Neural crest cell (in vitro differentiated cells): ENCODE data around the gene SHBG. TPM values are rescaled to one million over a fixed set of nuclear protein-coding genes. Genes with fewer than 3 reads are reported as not detected.
"Not testable (repeated sequence)": the region's sequence is repeated elsewhere in the genome, so short reads cannot be mapped to it uniquely, and the experiment has no call there.

Experiments
- DNase-seq: peaks from one replicate; pipeline ENCODE4 v3.0.0; 2021; ENCODE audit warnings: low read depth, mixed read lengths, low spot score
- H3K27ac Mint-ChIP-seq: one replicate; pipeline ENCODE4 v1.8.0; 2021; ENCODE audit warnings: mild to moderate bottlenecking, mixed read lengths; ENCODE audit not compliant: unreplicated experiment
- H3K27me3 Mint-ChIP-seq: 2 replicates; pipeline ENCODE4 v1.8.0; 2021; ENCODE audit warnings: low read depth, mild to moderate bottlenecking, mixed read lengths
- H3K36me3 Mint-ChIP-seq: 2 replicates; pipeline ENCODE4 v1.8.0; 2021; ENCODE audit warnings: low read depth, mild to moderate bottlenecking, mixed read lengths
- H3K4me1 Mint-ChIP-seq: 2 replicates; pipeline ENCODE4 v1.8.0; 2021; ENCODE audit warnings: mixed read lengths
- H3K4me3 Mint-ChIP-seq: one replicate; pipeline ENCODE4 v1.8.0; 2021; ENCODE audit warnings: mild to moderate bottlenecking, mixed read lengths
- H3K9me3 Mint-ChIP-seq: 2 replicates; pipeline ENCODE4 v1.8.0; 2021; ENCODE audit warnings: mixed read lengths
- total RNA-seq: library from RNA; stranded (reverse); gene quantifications from 2 replicates; pipeline ENCODE4 v1.2.1, GENCODE V29; 2021
- TF ChIP-seq, protein P1 (sequence below): fragments of 200-600 bp; sonication (generic); conservative IDR thresholded peaks from 2 replicates; pipeline ENCODE4 v1.5.0; 2021; ENCODE audit warnings: antibody characterized with exemption, mild to moderate bottlenecking

Gene SHBG
- total RNA-seq, 1 donor from 2014 or later: 2.5 TPM

DNA sequence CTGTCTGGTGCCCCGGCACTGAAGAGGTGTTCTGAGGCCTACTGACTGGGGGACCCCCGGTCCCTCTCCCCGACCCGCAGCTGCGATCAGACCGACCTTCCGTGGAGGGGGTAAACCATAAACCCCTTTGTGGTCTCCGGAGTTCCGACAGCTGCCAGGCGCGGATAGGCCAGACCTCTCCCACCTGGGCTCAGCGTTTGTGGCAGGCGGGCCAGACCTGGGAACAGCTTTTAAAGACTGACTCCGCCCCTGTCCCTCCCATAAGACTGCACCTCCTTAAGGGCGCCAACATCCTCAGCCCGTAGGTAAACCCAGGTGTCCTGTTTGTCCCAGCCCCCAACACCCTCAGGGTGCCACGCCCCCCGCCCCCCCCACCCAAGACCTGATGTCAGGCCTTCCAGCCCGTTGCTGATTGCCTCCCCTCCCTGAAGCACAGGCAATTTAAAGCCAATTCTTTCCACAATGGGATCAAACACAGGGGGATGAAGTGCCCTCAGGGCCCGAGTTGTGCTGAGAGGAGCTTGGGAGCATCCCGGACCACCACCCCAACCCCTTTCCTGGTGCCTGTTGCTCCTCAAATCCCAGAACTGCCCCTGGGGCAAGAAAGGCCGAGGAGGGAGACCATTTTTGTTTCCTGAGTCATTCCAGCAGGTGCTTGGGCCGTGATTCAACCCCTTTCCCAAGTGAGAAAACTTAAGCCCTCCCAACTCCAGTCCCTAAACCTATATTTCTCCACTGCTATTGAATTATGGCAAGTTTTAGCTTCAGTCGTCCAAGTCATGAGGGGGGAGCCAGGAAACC is 39.8 kb upstream of the SHBG start, which contains the start of gene SOX15:
TSS of gene SOX15 (minus strand) at position 204 of the 801 bp plus-strand sequence. CDS start 418 bp downstream, outside the sequence.
- Mint-ChIP-seq H3K27me3 (peaks cover 6% of the 10 kb centered on the region), H3K4me1 (peaks cover 6% of the 10 kb centered on the region), H3K4me3 (peak within 1 kb of the TSS; percentile 75), H3K9me3 (no peaks in the 10 kb centered on the region), H3K27ac (peak within 1 kb of the TSS; percentile 59), H3K36me3 (peaks cover 20% of the 10 kb centered on the region)
- TF ChIP-seq, protein P1, sequence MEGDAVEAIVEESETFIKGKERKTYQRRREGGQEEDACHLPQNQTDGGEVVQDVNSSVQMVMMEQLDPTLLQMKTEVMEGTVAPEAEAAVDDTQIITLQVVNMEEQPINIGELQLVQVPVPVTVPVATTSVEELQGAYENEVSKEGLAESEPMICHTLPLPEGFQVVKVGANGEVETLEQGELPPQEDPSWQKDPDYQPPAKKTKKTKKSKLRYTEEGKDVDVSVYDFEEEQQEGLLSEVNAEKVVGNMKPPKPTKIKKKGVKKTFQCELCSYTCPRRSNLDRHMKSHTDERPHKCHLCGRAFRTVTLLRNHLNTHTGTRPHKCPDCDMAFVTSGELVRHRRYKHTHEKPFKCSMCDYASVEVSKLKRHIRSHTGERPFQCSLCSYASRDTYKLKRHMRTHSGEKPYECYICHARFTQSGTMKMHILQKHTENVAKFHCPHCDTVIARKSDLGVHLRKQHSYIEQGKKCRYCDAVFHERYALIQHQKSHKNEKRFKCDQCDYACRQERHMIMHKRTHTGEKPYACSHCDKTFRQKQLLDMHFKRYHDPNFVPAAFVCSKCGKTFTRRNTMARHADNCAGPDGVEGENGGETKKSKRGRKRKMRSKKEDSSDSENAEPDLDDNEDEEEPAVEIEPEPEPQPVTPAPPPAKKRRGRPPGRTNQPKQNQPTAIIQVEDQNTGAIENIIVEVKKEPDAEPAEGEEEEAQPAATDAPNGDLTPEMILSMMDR: no peak
- DNase-seq: no peak

- Mint-ChIP-seq H3K4me3 (peak overlapping the region; percentile 68), H3K27me3 (peaks cover 6% of the 10 kb centered on the region), H3K27ac (peak overlapping the region; percentile 59), H3K4me1 (peaks cover 5% of the 10 kb centered on the region), H3K9me3 (no peaks in the 10 kb centered on the region), H3K36me3 (peaks cover 22% of the 10 kb centered on the region)
- TF ChIP-seq, protein P1: no peak
- no peak for DNase-seq
These were observed 39.2 kb upstream of the SHBG start for GRCh38 chr17:7590743-7591142.

DNA sequence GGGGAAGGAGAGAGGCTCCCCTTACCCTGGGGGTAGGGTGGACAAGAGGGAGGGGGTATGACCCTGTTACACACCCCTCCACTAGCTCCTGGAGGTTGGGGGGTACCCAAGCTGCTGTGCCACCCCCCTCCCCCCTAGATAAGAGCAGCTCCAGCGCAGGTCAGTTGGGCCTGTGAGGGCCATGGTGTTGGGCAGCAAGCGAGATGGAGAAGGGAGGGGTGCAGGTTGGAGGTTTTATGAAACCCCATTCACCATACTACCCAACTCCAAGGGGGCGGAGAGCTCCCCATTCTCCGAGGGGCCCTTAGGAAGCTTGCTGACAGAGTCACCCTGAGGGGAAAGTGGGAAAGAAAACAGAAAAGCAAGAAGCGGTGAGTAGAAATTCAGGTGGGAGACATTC is 38.3 kb upstream of the SHBG start:
- Mint-ChIP-seq H3K27me3 (peaks cover 6% of the 10 kb centered on the region), H3K9me3 (no peaks in the 10 kb centered on the region), H3K4me1 (peaks cover 5% of the 10 kb centered on the region), H3K36me3 (peaks cover 25% of the 10 kb centered on the region), H3K4me3 (peak overlapping the region; percentile 41), H3K27ac (peak overlapping the region; percentile 87)
- TF ChIP-seq, protein P1: no peak
- DNase-seq: no peak

DNA sequence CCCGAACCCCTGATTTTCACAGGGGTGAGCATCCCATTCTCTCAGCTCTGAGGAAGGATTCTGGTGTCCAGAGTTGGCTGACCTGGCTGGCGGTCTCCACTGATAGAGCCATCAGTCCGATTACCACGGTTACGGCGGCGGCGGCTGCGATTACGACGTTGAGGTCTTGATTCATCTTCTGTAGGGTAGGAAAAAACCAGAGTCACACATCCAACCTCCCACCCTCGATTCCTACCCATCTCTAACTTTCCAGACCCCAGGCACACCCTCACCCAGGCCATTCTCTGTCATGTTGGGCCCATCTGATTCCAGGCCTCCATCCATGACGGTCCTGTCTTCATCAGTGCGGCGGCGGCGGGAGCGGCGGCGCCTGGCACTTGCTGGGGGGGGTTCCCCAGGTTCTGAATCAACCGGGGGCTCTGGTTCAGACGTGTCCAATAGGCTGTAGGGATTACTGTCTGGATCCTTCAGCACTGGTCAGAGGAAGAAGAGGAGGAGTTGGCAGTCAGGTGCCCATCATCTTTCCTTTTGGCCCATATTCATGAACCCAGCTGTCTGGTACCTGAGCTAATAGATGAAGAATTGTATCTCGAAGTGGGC is 37.4 kb upstream of the SHBG start:
- H3K4me3 Mint-ChIP-seq: peak overlapping the region; percentile 41
- H3K4me1 Mint-ChIP-seq: peaks cover 5% of the 10 kb centered on the region
- H3K27ac Mint-ChIP-seq: no peak overlapping the region
- DNase-seq: no peak
- peaks cover 25% of the 10 kb centered on the region for H3K36me3 Mint-ChIP-seq
- H3K27me3 Mint-ChIP-seq: peaks cover 6% of the 10 kb centered on the region
- TF ChIP-seq, protein P1: no peak
- H3K9me3 Mint-ChIP-seq: no peaks in the 10 kb centered on the region

DNA sequence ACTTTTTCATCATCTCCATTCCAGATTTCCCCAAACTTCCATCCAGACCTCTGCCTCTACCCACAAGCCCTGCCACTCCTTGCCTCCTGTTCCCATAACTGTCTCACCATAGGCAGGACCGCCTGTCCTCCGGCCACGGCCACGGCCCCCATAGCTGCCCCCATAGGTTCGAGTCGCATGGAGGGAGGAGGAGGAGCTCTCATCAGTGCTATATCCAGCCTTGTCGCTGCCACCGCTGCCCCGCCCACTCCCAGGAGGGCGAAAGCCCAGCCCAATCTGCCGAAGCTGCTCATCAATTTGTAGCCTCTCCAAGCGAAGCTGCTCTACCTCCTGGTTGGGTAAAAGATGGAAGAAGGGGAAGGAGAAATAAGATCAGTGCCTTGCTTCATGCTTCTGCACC is 36.6 kb upstream of the SHBG start:
- H3K27ac Mint-ChIP-seq: peak overlapping the region; percentile 5
- peak overlapping the region; percentile 13 for H3K4me3 Mint-ChIP-seq
- H3K27me3 Mint-ChIP-seq: peaks cover 6% of the 10 kb centered on the region
- DNase-seq: no peak
- peaks cover 5% of the 10 kb centered on the region for H3K4me1 Mint-ChIP-seq
- H3K9me3 Mint-ChIP-seq: no peaks in the 10 kb centered on the region
- TF ChIP-seq, protein P1: no peak
- peaks cover 25% of the 10 kb centered on the region for H3K36me3 Mint-ChIP-seq

DNA sequence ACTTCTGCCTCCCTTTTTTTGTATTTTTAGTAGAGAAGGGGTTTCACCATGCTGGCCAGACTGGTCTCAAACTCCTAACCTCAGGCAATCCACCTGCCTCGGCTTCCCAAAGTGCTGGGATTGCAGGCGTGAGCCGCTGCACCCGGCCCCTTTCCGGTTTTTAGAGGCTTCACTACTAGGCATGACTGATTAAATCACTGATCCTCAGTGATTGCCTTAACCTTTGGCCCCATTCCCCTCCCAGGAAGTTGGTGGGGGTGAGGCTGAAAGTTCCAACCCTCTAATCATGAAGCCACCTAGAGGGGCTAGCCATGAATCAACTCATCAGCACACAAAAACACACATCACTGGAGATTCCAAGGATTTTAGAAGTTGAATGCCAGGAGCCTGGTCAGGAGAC is 32.4 kb upstream of the SHBG start:
- H3K4me3 Mint-ChIP-seq, H3K27ac Mint-ChIP-seq, H3K9me3 Mint-ChIP-seq, H3K4me1 Mint-ChIP-seq, DNase-seq, H3K27me3 Mint-ChIP-seq: not testable (repeated sequence)
- peaks cover 26% of the 10 kb centered on the region for H3K36me3 Mint-ChIP-seq
